Esophagus squamous epithelium (tissue), 4 donors: Measurements from ENCODE around the gene TULP1.

ENCODE experiments used
- POLR2A ChIP-seq, 4 donors: fragments of 450-650 bp; IDR thresholded peaks; one replicate each; pipeline ENCODE4 v1.6.1; 2017; ENCODE audit warnings: antibody characterized with exemption in 4 of 4, mild to moderate bottlenecking in 4 of 4, moderate library complexity in 3 of 4
- TF ChIP-seq, protein P1 (sequence below), 6 experiments: fragments of 450-650 bp in 4 of 6; fragments of 200-600 bp in 2 of 6; sonication (generic) in 2 of 6; IDR thresholded peaks; one replicate each; pipeline ENCODE4 v1.5.1; 2016 to 2019; ENCODE audit warnings: antibody characterized with exemption in 6 of 6, mild to moderate bottlenecking in 4 of 6, moderate library complexity in 4 of 6

DNA sequence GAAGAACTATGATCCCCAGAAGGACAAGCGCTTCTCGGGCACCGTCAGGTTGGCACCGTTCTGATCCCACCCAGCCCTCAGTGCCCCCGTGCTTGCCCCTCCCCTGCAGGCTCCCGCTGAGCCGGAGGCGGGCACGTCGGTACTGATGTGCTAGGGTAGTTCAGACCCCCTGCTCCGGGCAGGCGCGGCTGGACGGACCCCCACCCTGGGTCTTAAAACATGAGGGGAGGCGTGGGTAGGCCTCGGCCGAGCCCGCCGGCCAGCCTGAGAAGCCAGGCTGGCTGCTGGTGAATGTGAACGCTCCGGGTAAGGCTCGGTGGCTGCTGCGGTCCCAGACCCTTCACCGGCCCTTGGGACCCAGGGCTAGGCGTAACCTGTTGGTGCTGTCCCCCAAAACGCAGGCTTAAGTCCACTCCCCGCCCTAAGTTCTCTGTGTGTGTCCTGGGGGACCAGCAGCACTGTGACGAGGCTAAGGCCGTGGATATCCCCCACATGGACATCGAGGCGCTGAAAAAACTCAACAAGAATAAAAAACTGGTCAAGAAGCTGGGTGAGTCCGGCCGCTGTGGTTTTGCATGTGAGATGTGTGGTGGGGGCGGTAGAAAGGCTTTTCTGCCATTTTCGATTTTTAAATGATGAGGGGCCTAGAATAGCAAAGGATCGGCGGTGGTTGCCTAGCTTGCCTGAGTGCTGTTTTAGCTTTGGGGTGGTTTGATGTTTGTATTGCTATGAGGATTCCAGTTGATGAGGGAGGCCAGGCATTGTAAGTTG, 43.5 kb downstream of the TULP1 start:
- TF ChIP-seq POLR2A (IDR thresholded peaks at IDR 0.05), result no peak
- TF ChIP-seq, protein P1, sequence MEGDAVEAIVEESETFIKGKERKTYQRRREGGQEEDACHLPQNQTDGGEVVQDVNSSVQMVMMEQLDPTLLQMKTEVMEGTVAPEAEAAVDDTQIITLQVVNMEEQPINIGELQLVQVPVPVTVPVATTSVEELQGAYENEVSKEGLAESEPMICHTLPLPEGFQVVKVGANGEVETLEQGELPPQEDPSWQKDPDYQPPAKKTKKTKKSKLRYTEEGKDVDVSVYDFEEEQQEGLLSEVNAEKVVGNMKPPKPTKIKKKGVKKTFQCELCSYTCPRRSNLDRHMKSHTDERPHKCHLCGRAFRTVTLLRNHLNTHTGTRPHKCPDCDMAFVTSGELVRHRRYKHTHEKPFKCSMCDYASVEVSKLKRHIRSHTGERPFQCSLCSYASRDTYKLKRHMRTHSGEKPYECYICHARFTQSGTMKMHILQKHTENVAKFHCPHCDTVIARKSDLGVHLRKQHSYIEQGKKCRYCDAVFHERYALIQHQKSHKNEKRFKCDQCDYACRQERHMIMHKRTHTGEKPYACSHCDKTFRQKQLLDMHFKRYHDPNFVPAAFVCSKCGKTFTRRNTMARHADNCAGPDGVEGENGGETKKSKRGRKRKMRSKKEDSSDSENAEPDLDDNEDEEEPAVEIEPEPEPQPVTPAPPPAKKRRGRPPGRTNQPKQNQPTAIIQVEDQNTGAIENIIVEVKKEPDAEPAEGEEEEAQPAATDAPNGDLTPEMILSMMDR (IDR thresholded peaks at IDR 0.05), result no peak
